ENCODE data around the gene FERMT2. TPM values are rescaled to one million over a fixed set of nuclear protein-coding genes. Genes with fewer than 3 reads are reported as not detected.
A peak's percentile ranks its signal among the peaks of the same experiment; 100 is the strongest.
"Not testable (repeated sequence)": the region's sequence is repeated elsewhere in the genome, so short reads cannot be mapped to it uniquely, and the experiment has no call there.

FERMT2 gene
- total RNA-seq, 6 experiments from 2014 or later: 109 to 152 (median 127) TPM

DNA sequence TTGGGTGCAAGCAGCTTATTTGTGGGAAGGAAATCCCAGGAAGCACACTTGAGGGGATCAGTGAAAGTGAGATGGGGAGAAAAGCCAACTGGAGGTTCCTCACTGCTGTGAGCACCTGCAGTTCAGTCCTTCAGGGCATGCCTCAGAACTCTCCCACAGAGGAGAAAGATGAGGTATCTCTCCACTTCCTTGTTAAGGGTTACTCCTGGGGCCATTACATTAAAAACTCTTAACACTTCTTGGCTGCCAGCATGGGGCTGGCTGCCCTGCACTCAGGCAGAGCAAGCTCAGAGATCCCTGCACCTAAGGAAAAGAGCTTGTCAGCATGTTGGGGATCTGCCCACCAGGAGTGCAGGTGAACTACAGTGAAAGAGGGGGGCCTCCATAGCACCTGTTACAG, 28.8 kb downstream of the FERMT2 start:
- peaks cover 92% of the 10 kb centered on the region for H3K4me1 Mint-ChIP-seq (ENCODE audit: low read depth)
- peaks cover 17% of the 10 kb centered on the region for H3K36me3 Mint-ChIP-seq (ENCODE audit: low read depth)
- no peak for DNase-seq

DNA sequence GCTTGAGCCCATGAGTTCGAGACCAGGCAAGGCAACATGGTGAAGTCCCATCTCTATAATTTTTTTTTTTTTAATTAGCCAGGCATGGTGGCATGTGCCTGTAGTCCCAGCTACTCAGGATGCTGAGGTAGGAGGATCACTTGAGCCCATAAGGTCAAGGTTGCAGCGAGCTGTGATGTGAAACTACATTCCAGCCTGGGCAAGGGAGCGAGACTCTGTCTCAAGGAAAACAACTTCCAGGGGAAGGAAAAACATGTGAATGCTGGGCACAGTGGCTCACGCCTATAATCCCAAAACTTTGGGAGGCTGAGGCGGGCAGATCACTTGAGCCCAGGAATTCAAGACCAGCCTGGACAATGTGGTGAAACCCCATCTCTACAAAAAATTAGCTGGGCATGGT, 30.4 kb downstream of the FERMT2 start:
- not testable (repeated sequence) for H3K9me3 Mint-ChIP-seq; H3K27me3 Mint-ChIP-seq (ENCODE audit: insufficient read depth); DNase-seq
- peaks cover 84% of the 10 kb centered on the region for H3K4me1 Mint-ChIP-seq (ENCODE audit: low read depth)
- peak overlapping the region; percentile 68 for H3K27ac Mint-ChIP-seq
- H3K4me3 Mint-ChIP-seq: peak overlapping the region; percentile 0; the same call in 1 of the 2 replicates
- H3K36me3 Mint-ChIP-seq (ENCODE audit: low read depth): peaks cover 21% of the 10 kb centered on the region

More for the DNA sequence above, 28.8 kb downstream of the FERMT2 start:
- TF ChIP-seq, protein P1, sequence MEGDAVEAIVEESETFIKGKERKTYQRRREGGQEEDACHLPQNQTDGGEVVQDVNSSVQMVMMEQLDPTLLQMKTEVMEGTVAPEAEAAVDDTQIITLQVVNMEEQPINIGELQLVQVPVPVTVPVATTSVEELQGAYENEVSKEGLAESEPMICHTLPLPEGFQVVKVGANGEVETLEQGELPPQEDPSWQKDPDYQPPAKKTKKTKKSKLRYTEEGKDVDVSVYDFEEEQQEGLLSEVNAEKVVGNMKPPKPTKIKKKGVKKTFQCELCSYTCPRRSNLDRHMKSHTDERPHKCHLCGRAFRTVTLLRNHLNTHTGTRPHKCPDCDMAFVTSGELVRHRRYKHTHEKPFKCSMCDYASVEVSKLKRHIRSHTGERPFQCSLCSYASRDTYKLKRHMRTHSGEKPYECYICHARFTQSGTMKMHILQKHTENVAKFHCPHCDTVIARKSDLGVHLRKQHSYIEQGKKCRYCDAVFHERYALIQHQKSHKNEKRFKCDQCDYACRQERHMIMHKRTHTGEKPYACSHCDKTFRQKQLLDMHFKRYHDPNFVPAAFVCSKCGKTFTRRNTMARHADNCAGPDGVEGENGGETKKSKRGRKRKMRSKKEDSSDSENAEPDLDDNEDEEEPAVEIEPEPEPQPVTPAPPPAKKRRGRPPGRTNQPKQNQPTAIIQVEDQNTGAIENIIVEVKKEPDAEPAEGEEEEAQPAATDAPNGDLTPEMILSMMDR (IDR thresholded peaks at IDR 0.05): no peak
- H3K9me3 Mint-ChIP-seq: no peaks in the 10 kb centered on the region
- H3K27me3 Mint-ChIP-seq (ENCODE audit: insufficient read depth): peaks cover 2% of the 10 kb centered on the region
- peak overlapping the region; percentile 27; the same call in 1 of the 2 replicates for H3K4me3 Mint-ChIP-seq
- peak overlapping the region; percentile 53 for H3K27ac Mint-ChIP-seq

DNA sequence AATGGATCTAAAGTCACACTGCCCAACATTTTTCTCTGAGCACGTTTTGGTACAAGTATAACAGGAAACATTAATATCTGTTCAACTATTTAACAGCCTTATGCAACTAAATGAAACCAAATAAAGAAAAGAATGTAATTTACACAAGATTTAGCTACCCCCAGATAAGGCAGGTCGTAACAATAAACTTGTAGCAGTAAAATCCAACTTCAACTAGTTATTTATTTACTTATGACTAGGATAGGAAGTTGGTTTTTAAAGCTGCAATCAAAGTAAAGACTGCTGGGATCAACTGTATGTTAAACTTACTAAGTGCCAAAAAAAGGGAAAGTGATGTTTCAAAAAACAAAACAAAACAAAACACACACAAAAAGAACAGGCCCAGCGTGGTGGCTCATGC, 30.9 kb downstream of the FERMT2 start:
- Mint-ChIP-seq H3K4me1 (ENCODE audit: low read depth) (peaks cover 87% of the 10 kb centered on the region), H3K27ac (peak overlapping the region; percentile 68), H3K9me3 (no peaks in the 10 kb centered on the region), H3K4me3 (peak overlapping the region; percentile 0; the same call in 1 of the 2 replicates), H3K27me3 (ENCODE audit: insufficient read depth) (peaks cover 2% of the 10 kb centered on the region; the same call in 1 of the 2 replicates), H3K36me3 (ENCODE audit: low read depth) (peaks cover 25% of the 10 kb centered on the region)
- DNase-seq: no peak
- TF ChIP-seq, protein P1 (IDR thresholded peaks at IDR 0.05): no peak

DNA sequence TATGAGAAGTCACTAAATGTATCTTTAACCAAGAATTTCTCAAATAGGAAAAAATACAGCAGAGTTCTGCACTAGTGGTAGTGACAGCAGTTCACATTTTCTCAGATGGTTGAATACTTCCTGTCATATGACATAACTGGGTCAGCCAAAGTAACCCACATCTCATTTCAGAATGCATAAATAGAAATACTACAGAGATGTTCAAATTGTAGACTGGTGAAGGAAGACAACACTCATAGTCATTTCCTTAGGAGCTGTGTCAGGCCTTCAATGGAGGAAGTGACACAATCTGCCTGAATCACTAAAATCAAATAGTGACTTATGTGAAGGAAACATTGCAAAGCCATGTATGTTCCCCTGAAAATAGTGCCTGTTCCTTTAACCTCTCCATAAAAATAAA, 32.4 kb downstream of the FERMT2 start:
- Mint-ChIP-seq H3K9me3 (no peaks in the 10 kb centered on the region), H3K4me1 (ENCODE audit: low read depth) (peaks cover 82% of the 10 kb centered on the region), H3K4me3 (no peak overlapping the region; the same call in 1 of the 2 replicates), H3K36me3 (ENCODE audit: low read depth) (peaks cover 31% of the 10 kb centered on the region), H3K27ac (peak overlapping the region; percentile 68), H3K27me3 (ENCODE audit: insufficient read depth) (no peaks in the 10 kb centered on the region)
- TF ChIP-seq, protein P1 (IDR thresholded peaks at IDR 0.05): no peak
- DNase-seq: peak; percentile 48

DNA sequence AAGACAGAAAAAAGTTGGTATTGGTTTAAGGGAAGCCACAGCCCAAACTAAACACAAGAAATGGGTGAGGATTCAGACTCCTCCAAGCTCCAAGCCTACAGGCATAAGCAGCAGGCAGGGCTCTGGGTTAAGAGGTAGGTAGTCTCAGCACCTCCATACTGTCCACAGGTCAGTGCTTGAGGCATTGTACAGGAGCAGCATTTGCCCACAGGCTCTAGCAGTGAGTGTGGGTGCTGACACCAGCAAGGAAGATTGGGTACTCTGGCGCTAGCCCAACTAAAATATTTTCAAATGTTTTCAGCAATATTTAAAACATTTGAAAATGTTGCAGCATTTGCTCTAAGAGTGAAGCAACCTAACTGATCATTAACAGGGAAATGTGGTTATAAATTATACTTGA, 33.1 kb downstream of the FERMT2 start:
- Mint-ChIP-seq H3K4me3 (peak overlapping the region; percentile 19; the same call in 1 of the 2 replicates), H3K27me3 (ENCODE audit: insufficient read depth) (no peaks in the 10 kb centered on the region), H3K9me3 (no peaks in the 10 kb centered on the region), H3K36me3 (ENCODE audit: low read depth) (peaks cover 39% of the 10 kb centered on the region), H3K4me1 (ENCODE audit: low read depth) (peaks cover 82% of the 10 kb centered on the region), H3K27ac (peak overlapping the region; percentile 71)
- no peak for DNase-seq
- TF ChIP-seq, protein P1 (IDR thresholded peaks at IDR 0.05): no peak

DNA sequence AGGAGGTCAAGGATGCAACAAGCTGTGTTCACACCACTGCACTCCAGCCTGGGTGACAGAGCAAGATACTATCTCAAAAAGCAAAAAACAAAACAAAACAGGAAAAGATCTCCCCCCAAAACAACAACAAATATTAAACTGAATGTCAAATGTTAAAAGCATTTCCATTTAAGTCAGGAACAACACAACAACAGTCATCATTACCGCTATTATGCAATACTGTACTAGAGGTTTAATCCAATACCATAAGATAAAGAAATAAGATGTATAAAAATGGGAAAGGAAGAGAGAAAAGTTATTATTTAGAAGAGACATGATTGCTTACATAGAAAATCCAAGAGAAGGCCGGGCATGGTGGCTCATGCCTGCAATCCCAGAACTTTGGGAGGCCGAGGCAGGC, 36.6 kb downstream of the FERMT2 start:
- no peaks in the 10 kb centered on the region for H3K9me3 Mint-ChIP-seq
- peaks cover 43% of the 10 kb centered on the region for H3K36me3 Mint-ChIP-seq (ENCODE audit: low read depth)
- H3K4me3 Mint-ChIP-seq: no peak overlapping the region
- no peak overlapping the region for H3K27ac Mint-ChIP-seq
- no peak for DNase-seq
- peaks cover 63% of the 10 kb centered on the region for H3K4me1 Mint-ChIP-seq (ENCODE audit: low read depth)
- H3K27me3 Mint-ChIP-seq (ENCODE audit: insufficient read depth): no peaks in the 10 kb centered on the region
- TF ChIP-seq, protein P1 (IDR thresholded peaks at IDR 0.05): no peak
